ENCODE measurements around the gene NHP2. TPM values are rescaled to one million over a fixed set of nuclear protein-coding genes. Genes with fewer than 3 reads are reported as not detected.

NHP2 gene
- total RNA-seq, 4 donors from 2014 or later, result 288 to 408 (median 358) TPM

DNA sequence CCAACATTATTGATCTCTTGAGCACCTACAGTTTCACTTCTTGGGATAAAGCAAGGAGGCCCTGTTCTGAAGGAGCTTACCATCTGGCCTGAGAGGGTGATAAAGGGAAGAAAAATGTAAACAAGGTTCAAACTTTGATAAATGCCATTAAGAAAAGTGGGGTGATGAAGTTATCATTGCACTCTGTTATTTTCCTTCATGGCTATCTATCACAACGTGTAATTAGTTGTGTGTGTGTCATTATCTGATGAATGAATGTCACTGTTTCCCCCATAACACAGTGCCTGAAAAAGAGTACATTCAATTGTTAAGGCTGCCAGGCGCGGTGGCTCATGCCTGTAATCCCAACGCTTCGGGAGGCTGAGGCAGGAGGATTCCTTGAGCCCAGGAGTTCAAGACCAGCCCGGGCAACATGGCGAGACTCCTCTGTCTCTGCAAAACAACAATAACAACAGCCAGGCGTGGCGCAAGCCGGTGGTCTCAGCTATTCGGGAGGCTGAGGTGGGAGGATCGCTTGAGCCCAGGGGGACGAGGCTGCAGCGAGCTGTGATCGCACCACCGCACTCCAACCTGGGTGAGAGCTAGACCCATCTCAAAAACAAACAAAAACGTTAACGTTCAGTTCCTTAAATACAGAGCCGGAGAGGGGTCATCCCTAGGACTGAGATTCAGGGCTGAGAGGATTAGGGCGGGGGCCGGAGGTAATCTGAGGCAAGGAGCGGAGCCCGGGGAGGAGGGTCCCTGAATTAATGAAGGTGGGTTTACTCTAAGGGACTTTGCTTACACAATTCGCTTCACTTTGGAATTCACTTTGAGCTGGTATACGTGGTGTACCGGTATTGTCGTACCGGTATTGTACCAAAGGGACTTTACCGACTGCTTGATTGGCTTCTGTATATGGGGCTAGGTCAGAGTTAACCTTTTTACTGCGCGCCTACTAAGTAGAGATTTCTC, 917 bp downstream of the NHP2 start:
- H3K9me3 ChIP-seq, result no peaks in the 10 kb centered on the region
- peak overlapping the region; percentile 65 to 81 (median 69) for H3K4me3 ChIP-seq
- intact Hi-C loops (cut with DNase I), result no loop called here
- peaks cover 12 to 58% (median 13%) of the 10 kb centered on the region in 3 donors for H3K4me1 ChIP-seq
- DNase-seq, result no peak
- H3K27ac ChIP-seq, result peak overlapping the region; percentile 81 to 90 (median 88)
- WGBS, 2 donors, result 29 to 42% methylated on average over 21 to 25 of the region's 31 CpGs
- peaks cover 22 to 46% (median 37%) of the 10 kb centered on the region in 3 donors for H3K36me3 ChIP-seq
- TF ChIP-seq POLR2A (IDR thresholded peaks at IDR 0.05), result no peak
- TF ChIP-seq, protein P1, sequence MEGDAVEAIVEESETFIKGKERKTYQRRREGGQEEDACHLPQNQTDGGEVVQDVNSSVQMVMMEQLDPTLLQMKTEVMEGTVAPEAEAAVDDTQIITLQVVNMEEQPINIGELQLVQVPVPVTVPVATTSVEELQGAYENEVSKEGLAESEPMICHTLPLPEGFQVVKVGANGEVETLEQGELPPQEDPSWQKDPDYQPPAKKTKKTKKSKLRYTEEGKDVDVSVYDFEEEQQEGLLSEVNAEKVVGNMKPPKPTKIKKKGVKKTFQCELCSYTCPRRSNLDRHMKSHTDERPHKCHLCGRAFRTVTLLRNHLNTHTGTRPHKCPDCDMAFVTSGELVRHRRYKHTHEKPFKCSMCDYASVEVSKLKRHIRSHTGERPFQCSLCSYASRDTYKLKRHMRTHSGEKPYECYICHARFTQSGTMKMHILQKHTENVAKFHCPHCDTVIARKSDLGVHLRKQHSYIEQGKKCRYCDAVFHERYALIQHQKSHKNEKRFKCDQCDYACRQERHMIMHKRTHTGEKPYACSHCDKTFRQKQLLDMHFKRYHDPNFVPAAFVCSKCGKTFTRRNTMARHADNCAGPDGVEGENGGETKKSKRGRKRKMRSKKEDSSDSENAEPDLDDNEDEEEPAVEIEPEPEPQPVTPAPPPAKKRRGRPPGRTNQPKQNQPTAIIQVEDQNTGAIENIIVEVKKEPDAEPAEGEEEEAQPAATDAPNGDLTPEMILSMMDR (IDR thresholded peaks at IDR 0.05), result no peak
- no peaks in the 10 kb centered on the region for H3K27me3 ChIP-seq

DNA sequence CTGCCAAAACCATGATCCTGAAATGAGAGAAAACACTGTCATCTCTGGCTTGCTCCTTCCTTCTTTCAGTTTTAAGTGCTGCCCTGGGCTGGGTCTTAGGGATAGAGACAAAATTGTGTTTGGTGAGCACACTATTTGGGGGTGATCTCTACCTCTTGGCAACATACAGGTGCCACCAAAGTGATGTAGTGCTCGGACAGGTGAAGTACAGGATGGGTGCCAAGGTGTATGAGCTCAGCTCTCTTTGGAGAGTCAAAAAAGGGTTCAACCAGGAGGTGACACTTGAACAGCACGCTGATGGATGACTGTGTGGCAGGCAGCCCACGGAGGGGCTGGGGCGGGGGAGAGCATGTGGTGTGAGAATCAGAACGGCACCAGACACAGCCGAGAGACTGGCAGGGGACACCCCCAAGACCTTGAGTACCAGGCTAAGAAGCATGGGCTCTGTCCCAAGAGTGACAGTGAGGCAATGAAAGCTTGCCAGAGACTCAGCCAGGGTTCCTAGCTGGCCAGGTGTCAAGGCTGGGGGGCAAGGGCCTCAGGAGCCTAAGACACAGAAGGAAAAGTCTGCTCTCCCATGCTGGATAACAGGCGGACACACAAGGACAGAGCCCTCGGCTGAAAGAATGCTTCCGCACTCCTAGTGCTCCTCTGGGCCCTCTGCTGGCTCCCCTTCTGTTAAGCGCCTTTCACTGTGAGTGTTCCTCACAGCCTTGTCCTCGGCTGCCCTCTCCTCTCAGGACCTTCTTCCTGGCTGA, 2.5 kb downstream of the NHP2 start:
- Histone ChIP-seq H3K4me1 (peaks cover 13 to 74% (median 18%) of the 10 kb centered on the region in 3 donors), H3K27me3 (no peaks in the 10 kb centered on the region), H3K27ac (peak overlapping the region in 3 of 4 donors; percentile 4 to 90 (median 88)), H3K9me3 (no peaks in the 10 kb centered on the region), H3K4me3 (no peak overlapping the region), H3K36me3 (peaks cover 33 to 62% (median 50%) of the 10 kb centered on the region in 3 donors)
- no peak for TF ChIP-seq POLR2A (IDR thresholded peaks at IDR 0.05)
- TF ChIP-seq, protein P1 (IDR thresholded peaks at IDR 0.05), result peak in 1 of 6 experiments; percentile 30
- intact Hi-C loops (cut with DNase I), result no loop called here
- no peak for DNase-seq
- 54 to 75% methylated on average over 9 of the region's 11 CpGs for WGBS, 2 donors

DNA sequence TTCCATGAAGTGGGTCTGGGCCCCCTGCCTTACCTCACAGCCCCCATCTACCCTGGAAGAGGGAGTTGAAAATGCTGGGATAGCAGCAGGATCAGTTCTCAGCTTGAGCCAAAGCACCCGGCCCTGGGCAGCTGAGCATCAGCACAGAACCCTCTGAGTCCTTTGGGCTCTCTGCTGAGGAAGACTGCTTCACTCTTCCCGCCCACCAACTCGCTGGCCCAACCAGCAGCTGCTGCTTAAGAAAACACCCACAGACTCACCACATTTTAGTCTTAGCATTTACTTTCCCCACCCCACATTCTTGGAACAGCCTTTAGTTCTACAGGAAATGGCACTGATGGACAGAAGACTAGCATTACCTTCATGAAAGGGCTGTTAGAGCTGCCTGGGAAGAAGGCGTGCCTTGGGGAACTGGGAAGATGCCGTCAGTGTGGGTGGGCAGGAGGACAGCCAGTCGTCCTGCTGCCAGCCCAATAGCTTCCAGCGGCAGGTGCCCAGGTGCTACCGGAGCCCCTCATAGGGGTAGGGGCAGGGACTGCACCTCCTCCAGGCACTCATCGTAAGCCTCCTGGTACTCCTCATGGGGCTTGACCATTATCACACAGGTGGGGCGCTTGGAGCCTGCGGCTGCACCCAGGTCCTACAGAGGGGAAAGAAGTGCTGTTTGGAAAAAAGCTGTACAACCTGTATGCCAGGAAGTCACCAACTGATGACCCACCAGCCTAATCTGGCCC, 4.3 kb downstream of the NHP2 start:
- peak overlapping the region; percentile 47 to 90 (median 68) for H3K27ac ChIP-seq
- no peak for TF ChIP-seq POLR2A (IDR thresholded peaks at IDR 0.05)
- TF ChIP-seq, protein P1 (IDR thresholded peaks at IDR 0.05), result no peak
- no peak for DNase-seq
- H3K9me3 ChIP-seq, result no peaks in the 10 kb centered on the region
- 72 to 76% methylated on average over 3 to 4 of the region's 11 CpGs for WGBS, 2 donors
- peaks cover 18 to 88% (median 20%) of the 10 kb centered on the region in 3 donors for H3K4me1 ChIP-seq
- H3K36me3 ChIP-seq, result peaks cover 34 to 80% (median 52%) of the 10 kb centered on the region in 3 donors
- no peaks in the 10 kb centered on the region for H3K27me3 ChIP-seq
- H3K4me3 ChIP-seq, result no peak overlapping the region
- intact Hi-C loops (cut with DNase I), result no loop called here

DNA sequence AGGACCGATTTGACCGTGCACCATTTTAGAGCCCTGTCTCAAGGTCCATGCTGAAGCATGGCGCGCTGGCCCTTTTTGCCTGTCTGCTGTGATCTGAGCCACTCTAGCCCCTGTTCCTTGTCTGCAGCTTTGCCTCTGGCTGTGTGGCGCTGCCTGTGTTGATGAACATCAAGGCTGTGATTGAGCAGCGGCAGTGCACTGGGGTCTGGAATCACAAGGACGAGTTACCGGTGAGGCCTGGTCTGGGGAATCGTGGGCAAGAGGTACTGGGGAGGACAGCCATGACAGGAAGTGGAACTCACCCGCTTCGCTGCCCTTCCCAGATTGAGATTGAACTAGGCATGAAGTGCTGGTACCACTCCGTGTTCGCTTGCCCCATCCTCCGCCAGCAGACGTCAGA, 6.3 kb downstream of the NHP2 start:
- intact Hi-C loops (cut with DNase I), result no loop called here
- Histone ChIP-seq H3K27ac (peak overlapping the region in 3 of 4 donors; percentile 73 to 90 (median 87)), H3K27me3 (no peaks in the 10 kb centered on the region), H3K9me3 (no peaks in the 10 kb centered on the region), H3K4me1 (peaks cover 17 to 94% (median 20%) of the 10 kb centered on the region in 3 donors), H3K4me3 (no peak overlapping the region), H3K36me3 (peaks cover 53 to 100% (median 70%) of the 10 kb centered on the region in 3 donors)
- WGBS, 2 donors, result 81 to 90% methylated on average over 12 to 15 of the region's 15 CpGs
- TF ChIP-seq POLR2A (IDR thresholded peaks at IDR 0.05), result no peak
- TF ChIP-seq, protein P1 (IDR thresholded peaks at IDR 0.05), result no peak
- DNase-seq, result no peak

Measured in esophagus squamous epithelium (tissue), 5 donors.